NCI-H446 (cell line): ENCODE results near the gene RIMBP2.

Experiments
- DNase-seq, 2 experiments: peaks; one replicate each; lab custom pipeline; 2025; lab: John Stamatoyannopoulos, UW

RIMBP2 gene

DNA sequence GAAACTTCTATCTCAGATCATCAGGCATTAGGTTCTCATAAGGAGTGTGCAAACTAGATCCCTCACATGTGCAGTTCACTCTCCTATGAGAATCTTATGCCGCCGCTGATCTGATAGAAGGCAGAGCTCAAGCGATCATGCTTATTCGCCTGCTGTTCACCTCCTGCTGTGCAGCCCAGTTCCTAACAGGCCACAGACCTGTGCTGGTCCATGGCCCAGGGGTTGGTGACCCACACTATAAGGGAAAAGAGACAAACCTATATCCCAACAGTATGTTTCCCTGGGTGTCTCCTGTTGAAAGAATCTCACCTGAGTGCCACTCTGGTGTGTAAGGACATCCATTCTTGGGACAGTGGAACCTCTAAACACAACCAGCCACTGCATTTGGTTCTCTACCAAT lies 186.3 kb downstream of the RIMBP2 start:
- no peak for DNase-seq

DNA sequence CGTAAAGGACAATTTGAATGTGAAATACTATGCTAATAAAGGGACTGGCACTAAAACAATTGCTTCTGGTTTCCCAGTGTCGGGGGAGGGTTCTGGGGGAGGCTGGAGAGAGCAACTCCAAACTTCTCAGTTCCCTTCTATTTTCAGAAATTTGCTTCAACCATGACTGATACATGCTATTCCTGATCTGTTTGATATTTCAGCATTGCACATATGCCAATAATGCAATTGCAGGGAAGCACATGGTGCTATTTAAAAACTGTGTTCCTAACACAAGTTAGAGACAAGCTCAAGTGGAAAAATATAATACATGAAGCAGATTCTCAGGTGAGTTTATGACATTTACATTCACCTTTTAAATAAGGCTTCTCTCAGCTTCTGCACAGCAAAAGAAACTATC lies 188.9 kb downstream of the RIMBP2 start:
- no peak for DNase-seq

DNA sequence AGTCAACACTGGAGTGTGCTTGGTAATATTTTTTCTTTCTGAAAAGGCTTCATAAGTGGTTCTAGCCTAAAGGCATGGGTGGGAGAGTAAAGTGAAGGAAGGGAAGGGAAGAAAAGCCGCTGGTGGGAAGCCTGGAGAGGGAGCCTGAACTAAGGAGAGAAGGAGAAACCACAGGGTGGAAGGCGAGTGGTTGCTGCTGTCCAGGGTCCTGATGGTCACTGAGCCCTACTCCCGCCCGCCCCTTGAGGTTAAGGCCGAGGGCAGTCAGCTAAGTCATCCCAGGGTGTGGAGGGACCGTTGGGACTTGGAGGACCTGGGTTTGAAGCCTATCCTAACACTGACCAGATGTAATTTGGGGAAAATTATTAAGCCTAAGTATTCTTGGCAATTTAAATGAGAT lies 189.3 kb downstream of the RIMBP2 start:
- DNase-seq = no peak

DNA sequence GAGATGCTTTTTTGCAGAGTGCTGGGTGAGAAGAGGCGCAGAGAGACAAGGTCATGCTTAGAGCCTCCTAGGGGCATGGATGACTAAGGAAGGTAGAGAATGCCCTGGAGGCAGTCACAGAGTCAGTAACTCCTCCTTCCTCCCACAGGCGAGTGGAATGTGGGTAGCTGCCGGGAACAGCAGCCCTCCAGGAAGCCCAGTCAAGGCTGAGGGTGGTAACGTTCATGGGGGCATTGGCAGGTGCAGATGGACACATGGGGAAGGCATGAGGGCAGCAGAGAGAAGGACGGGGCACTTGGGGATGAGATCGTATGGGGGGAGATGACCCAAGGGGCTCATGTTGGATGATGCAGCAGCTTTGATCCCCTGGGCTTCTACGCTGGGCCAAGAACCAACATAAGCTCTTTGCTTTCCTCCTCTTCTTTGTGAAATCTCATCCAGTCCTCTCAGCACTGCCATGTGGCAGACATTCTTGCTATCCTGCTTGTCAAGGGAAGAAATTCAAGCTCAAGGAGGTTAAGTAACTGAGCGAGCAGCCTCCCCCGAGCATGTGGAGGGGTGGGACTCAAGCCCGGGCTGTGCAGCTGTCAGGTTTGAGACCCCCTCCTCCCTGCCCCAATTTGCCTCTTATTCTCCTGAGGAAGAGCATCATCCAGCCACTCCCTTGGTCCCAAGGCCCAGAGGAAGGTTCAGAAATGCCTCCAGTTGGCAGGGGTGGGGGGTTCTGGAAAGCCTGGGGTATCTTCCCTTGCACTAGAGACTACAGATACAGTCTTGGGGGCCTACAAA lies 190.5 kb downstream of the RIMBP2 start:
- DNase-seq = no peak

DNA sequence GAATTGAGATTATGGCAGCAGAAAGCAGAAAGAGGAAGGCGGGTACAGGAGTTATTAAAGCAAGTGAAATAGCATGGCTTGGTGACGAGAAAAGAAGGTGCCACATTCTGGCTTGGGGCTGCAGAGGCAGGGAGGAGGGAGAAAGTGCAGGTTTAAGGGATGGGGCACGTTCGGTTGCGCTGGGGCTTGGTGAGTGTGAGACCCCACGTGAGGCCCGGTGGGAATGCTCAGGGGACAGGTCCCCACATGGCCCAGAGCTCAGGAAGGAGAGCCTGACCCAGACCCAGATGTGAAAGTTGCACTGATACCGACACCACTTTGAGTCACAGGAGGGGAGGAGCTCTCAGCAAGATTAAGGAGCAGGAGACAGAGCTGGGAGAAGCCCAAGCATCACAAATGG lies 191.3 kb downstream of the RIMBP2 start:
- DNase-seq = no peak

DNA sequence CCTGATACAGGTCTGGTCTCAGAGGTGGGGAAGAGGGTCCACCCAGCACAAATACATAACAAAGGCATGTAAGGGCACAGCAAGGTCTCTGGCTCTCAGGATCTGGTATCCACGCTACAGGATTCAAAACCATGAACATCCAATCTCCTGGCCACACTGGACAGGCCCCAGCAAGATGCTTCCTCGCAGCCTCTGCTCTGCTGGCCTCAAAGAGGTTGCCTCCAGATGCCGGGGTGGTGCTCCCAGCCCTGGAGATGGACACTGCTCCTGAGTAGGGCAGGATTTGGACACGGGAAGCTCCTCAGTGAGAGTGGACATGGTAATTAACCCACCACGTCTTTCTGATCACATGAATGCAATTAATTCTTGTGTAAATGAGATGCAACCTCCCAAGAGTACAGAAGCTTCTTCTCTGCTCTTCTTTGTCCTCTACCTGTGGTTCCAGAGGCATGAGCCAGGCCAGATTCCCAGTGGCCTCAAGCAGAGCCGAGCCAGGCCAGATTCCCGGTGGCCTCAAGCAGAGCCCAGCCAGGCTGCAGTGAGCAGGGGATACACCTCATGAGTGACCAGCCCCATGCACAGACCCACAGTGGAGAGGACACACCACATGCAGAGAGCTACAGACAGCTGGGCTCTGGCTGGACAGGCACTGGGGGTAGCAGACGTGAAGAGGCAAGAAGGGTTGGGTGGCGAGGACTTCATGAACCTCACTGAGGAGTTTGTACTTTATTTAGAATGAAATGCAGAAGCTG lies 192.1 kb downstream of the RIMBP2 start:
- DNase-seq = no peak

DNA sequence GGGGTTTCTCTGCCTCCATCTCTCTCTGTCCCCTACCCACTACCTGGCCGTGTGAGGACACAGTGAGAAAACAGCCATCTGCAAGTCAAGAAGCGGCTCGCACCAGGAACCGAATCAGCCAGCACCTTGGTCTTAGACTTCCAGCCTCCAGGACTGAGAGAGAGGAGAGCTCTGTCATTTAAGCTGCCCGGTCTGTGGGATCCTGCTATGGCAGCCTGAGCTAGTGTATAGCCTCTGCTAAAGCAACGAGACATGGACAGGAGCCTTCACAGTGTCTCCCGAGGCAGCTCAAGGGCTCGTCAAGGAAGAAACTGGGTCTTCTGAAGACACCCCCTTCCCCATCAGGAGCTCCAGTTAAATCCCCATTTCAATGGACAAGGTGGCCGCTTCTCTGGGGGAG lies 192.9 kb downstream of the RIMBP2 start:
- no peak for DNase-seq

DNA sequence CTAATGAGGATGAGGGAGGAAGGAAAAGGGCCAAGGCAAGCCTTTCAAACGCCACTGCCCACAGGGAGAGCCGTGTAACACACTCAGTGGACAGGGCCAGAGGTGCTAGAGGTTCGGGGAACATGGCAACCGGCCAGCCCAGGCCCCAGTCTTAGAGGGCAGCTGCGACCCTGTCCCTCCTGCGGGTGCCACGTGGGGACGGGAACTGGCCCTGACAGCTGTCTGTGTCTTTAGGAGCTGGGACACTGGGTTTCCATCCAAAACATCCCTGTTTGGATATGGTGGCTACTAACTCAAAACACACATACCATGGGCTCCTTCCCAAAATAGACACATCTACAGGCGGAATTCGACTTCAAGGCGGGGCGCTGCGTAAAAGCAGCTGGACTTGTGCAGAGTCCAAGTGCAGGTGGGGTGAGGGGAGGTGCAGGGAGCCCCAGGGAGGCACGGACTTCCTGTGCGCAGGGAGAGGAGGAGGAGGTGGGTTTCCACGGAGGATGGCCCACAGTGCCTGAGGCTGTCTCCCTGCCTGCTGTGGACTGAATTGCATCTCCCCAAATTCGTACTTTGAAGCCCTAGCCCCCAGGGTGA lies 193.8 kb downstream of the RIMBP2 start:
- no peak for DNase-seq

DNA sequence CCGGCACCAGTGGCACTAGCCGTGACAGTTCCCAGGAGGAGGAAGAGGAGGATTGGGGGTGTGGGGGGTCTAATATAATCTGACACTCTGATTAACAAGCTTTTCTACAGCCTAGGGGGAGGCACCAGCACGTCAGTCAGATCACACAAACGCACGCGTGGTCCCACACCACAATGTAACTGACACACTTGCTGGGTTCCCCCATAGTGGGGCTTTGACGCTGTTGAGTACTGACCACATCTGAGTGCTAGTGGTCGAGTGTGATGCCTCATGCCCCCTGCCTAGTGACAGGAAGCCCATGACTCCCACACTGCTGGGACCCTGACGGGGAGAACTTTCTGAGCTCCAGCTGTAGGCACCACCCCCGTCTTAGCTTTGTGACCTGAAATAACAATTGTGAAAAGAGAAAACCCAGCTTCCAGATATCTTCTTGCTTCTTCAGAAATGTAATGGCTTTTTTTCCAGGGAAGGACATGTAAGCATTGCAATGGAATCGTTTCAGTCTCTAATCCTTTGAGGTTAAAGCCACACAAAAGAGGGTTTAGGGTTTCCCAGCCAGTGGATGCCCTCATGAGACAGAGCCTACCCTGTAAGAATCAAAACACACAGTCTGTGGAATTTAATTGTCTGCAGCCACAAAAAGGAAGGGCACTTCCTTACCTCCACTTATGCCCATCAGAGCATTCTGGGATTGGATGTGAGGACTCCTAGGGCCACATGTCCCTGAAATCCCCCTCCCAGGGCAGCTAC lies 194.5 kb downstream of the RIMBP2 start:
- DNase-seq = no peak

DNA sequence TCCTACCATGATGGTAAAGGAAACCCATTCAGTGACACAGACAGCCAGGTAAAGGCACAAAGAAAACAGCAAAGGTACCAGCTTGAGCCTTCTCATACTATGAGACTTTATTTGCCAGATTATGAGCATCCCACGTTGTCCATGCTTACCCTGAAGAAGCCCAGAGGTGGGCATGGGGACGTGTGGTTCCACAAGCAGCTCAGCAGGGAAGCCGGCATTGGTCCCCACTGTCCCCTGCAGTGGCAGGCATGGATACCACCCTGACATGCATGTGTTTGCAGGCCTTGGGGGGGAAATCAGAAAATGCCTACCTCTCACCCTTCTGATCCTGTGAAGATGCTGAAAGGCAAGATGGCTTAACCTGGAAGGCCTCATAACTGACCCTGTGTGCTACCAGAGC lies 195.3 kb downstream of the RIMBP2 start:
- DNase-seq = no peak

DNA sequence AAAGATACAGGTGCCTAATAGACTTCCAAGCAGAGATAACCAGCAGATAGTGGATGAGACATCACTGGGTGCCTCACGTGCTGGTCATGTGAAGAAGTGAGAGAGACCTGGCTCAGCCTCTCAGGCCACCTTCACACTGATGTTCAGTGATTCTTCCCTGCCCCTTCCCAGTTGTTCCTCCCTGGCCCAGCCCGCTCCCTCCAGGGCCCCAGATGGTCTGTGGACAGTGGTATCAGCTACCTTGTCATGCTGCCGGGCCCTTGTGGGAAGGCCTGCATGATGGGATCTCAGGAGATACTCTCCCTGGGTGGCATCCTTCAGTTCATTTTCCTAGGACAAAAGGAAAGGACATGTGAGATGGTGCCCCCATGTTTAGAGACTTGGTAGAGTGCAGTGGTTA lies 198.5 kb downstream of the RIMBP2 start:
- DNase-seq = no peak

DNA sequence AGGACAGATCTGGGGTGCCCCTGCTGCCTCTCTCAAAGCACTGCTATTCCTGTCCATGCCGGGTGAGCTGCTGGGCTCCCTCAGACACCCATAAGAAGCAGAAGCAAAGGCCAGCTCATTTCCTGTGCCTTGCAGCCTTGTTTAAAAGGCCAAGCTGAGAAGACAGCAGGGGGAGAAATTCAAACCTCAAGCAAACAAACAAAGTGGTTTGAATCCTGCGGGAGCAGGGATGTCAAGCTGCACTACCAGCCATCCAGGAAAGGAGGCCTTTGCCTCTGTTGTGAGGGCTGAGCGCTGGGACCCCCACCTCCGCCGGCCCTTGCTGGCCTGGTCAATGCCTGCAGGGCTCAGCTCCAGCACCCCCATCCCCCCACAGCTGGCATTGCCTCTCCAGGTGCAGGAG lies 201.9 kb downstream of the RIMBP2 start:
- DNase-seq = no peak

DNA sequence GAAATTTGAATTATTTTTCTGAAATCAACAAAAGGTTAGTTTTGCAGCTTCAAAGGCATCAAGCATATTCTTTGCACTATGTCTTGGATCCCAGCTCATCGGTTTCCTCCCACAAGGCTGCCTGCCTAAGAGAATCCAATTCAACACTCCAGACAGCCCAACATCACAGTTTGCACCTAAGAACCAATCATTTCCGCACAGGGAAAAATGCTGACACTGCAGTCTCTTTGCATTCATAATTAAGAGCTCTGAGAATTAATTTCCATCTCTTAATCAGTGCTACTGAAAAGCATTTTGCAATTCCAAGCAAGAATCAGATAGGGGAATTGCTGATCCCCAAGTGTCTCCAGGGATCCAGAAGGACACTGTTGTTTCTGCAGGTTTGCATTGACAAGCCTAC lies 202.5 kb downstream of the RIMBP2 start:
- no peak for DNase-seq

DNA sequence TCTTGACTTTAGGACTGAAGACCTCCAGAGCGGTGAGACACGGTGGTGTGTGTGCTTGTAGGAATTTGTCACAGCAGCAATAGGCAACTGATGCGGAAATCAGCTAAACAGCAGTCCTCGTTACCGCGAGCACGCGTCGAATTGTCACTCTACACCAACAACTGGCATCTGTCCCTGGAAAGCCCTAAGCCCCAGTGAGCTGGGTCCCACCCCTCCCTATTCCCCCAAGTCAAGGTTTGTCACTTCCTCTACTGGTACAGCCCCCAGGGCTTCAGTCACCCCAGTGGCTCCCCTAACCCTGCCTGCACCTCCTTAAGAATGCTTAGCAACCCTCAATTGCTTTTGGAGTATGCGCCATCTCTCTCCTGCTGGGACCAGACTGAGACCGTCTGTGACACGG lies 204.8 kb downstream of the RIMBP2 start:
- DNase-seq = no peak

DNA sequence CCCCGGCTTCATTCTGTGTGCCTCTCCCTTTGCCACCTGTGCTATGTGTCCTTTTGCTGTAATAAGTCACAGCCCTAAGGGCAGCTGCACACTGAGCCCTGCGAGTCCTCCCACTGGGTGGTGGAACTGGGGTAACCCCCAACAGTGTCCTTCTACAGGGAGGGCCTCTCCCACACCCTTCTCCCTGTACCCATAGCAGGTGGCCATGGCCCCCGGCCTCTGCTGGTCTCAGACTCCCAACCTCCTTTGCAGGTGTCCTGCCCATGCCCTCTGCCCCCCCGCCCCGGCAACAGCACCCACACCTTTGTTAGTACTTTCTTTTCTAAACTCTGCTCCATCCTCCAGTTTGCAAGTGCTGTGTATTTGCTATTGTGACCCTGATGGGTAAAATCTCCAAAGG lies 206.6 kb downstream of the RIMBP2 start:
- DNase-seq = no peak

DNA sequence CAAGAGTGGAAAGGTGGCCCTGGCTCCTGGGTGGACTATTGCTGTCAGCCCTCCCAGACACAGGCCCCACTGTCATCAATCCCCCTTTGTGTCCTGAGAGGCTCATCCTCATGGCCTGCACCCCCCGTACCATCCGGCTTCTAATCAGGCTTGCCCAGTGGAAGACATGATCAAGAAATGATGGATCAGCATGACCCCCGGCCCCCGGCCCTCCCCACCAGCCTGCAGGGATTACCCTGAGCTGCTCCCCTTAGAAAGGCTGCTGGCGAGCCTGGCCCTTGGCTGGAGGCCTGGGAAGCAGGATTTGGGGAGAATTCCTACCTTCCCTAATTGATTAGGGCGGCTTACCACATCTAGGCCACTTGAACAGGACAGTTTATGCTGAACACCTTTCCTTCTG lies 207.3 kb downstream of the RIMBP2 start:
- DNase-seq = no peak

DNA sequence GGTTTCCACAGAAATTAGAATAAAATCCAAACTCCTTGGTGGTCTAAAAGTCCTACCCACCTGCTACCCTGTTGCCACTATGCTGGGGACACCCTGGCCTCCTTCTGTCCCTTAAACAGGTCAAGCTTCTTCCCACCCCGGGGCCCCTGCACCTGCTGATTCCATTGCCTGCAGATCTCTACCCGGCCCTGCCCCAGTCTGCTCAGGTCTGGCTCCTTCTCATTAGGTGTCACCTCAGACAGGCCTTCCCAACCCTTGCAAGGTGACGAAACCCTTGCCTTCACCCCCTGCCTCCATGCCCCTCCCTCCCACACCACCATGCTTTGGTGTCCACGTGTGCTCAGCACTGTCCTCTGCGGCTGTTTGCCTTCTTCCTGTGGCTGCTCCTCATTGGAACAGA lies 207.8 kb downstream of the RIMBP2 start:
- DNase-seq = no peak

DNA sequence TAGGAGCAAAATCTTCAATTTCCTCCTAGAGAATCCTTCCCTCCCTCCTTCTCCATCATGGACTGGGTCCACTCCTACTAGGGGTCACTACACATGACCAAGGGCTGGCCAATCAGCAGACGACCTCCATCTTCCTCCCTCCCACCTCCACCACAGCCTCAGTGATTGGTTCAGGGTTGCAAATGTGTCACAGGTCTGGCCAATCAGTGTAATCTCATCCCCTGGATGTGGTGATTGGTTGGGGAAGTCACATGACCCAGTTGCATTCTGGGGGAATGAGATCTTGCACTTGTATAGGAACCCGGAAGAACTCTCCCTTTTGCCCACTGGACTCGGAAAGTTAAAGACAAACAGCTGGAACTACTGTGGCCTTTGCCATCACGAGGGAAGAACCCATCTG lies 209.3 kb downstream of the RIMBP2 start:
- DNase-seq = no peak

DNA sequence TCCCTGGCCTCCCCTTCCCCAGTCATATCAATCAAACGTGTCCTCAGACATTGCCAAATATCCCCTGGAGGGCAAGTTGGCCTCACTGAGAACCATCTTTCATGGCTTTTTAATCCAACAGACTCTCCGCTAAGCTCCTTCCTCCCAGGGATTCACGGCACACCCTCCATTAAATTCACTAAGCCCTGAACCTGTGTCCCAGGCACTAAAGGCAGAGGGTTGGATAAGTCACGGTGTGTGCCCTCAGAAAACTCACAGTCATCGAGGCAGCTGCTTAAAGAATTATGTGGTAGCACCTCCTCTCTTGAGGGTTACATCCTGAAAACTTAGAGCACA lies 211.3 kb downstream of the RIMBP2 start:
- no peak for DNase-seq

DNA sequence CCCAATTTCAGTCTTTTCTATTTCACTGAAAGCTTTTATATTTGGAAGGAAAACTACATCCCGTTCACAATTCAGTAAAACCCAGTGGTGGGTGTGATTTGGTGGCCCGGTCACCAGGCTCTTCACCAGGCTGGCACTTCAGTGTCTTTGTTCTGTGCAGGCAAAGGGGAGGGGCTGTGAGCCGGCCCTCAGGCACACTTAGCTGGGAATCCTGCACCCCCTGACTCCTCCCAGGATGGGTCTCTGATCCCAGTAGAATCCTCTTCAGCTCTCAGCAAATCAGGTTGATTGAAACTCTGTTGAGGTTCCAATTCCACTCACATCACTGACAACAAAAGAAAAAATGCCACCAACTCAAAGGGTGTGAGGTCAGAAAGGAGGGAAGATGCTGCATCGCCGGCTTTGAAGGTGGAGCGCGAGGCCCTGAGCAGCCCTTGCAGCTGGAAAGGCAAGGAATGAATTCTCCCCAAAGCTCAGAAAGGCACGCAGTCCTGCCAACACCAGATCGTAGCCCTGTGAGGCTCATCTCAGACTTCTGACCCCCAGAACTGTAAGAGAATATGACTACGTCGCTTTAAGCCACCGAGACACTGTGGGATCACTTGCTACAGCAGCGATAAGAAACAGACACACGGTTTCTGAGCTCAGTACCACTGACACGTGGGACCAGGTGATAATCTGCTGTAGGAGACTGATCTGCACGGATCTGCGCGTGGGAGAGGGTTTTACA lies 211.8 kb downstream of the RIMBP2 start:
- no peak for DNase-seq

DNA sequence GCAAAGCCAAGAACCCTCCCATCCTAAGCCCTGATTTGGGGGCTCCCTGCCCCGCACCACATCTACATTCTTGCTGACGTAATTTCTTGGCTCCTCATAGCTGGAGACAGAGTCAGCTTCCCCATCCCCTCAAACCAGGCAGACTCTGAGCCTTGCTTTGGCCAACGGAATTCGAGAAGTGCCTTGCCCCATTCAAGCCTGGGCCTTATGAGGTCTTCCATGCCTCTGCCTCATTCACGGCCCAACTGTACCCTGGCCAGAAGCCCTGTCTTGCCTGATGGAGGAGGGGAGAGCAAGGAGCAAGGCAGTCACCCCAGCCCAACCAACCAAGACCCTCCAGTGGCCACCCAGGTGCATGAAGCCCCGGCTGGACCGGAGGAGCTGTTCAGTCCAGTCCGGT lies 214.3 kb downstream of the RIMBP2 start:
- DNase-seq = no peak

DNA sequence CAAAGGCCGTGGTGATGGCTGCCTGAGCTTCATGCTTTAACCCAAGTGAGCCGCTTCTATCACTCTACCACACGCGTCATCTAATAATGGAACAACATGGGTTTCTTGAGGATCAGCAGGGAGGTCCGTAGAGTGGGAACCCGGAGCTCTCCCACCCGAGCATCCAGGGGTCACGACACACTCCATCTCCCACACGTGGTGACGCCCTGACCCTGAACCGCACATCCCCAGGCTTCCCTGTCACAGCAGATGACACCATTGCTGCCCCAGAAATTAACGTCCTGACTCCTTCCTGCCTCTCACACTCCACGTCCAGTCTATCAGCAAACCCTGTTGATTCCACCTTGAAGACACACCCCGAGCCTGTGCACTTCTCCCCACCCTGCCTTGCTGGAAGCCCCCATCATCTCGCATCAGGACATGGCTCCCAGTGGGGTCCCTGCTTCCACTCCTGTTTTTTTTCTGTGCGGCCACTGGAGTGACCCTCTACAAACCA lies 215.2 kb downstream of the RIMBP2 start:
- no peak for DNase-seq
